Smooth muscle cell (in vitro differentiated cells): ENCODE results near the gene RAI1. TPM values are rescaled to one million over a fixed set of nuclear protein-coding genes. Genes with fewer than 3 reads are reported as not detected.

Experiments
- DNase-seq: peaks from one replicate; lab custom pipeline; 2025; ENCODE audit not compliant: unreplicated experiment; lab: John Stamatoyannopoulos, UW
- H2AFZ ChIP-seq: fragments of 200-600 bp; sonication (generic); 2 replicates; pipeline ENCODE4 v1.6.0; 2016; ENCODE audit warnings: antibody characterized with exemption, low read depth, mild to moderate bottlenecking
- H3F3A ChIP-seq: fragments of 200-600 bp; sonication (generic); 2 replicates; pipeline ENCODE4 v1.6.0; 2017; ENCODE audit warnings: antibody characterized with exemption, low read depth
- H3K27ac ChIP-seq: fragments of 200-600 bp; sonication (generic); 2 replicates; pipeline ENCODE4 v1.5.1; 2016; ENCODE audit warnings: low read depth, mild to moderate bottlenecking
- H3K27me3 ChIP-seq: fragments of 200-600 bp; sonication (generic); 2 replicates; pipeline ENCODE4 v1.6.1; 2016; ENCODE audit warnings: low read depth, mild to moderate bottlenecking
- H3K36me3 ChIP-seq: fragments of 200-600 bp; sonication (generic); 2 replicates; pipeline ENCODE4 v1.5.1; 2016; ENCODE audit warnings: low read depth
- H3K4me1 ChIP-seq: fragments of 200-600 bp; sonication (generic); 2 replicates; pipeline ENCODE4 v1.5.1; 2016; ENCODE audit warnings: low read depth
- H3K4me2 ChIP-seq: fragments of 200-600 bp; sonication (generic); 2 replicates; pipeline ENCODE4 v1.6.0; 2016; ENCODE audit warnings: mild to moderate bottlenecking
- H3K4me3 ChIP-seq: fragments of 200-600 bp; sonication (generic); 2 replicates; pipeline ENCODE4 v1.5.1; 2016; ENCODE audit warnings: mild to moderate bottlenecking
- H3K79me2 ChIP-seq: fragments of 200-600 bp; sonication (generic); 2 replicates; pipeline ENCODE4 v1.6.0; 2016; ENCODE audit warnings: low read depth, mild to moderate bottlenecking
- H3K9ac ChIP-seq: fragments of 200-600 bp; sonication (generic); 2 replicates; pipeline ENCODE4 v1.6.0; 2016; ENCODE audit warnings: low read depth
- H3K9me3 ChIP-seq: fragments of 200-600 bp; sonication (generic); replicated peaks from 2 replicates; pipeline ENCODE4 v1.5.1; 2016; ENCODE audit warnings: low read depth
- H4K20me1 ChIP-seq: fragments of 200-600 bp; sonication (generic); 2 replicates; pipeline ENCODE4 v1.6.0; 2016; ENCODE audit warnings: low read depth
- WGBS: methylation state at CpG from one replicate; pipeline ENCODE4 v1.1.7; 2016; ENCODE audit warnings: low lambda C conversion rate; 5-methylcytosine and 5-hydroxymethylcytosine counted together
- microRNA counts: library from miRNA; unstranded; fragments of <30 nt; microRNA quantifications from one replicate; lab custom pipeline; 2016
- microRNA-seq: library from miRNA; unstranded; fragments of <30 nt; microRNA quantifications from one replicate; pipeline ENCODE4, GENCODE V29; 2016; ENCODE audit warnings: borderline number of aligned reads
- polyA plus RNA-seq: library from polyadenylated mRNA; unstranded; fragments of >200 nt; fragmentation: Nextera tagmentation; extraction: Ambion mirVana; gene quantifications from 2 replicates; pipeline ENCODE4 v1.2.1, GENCODE V29; 2016
- small RNA-seq: library from RNA; depleted of rRNA; stranded (forward); fragments of <200 nt; gene quantifications from one replicate; pipeline ENCODE3, GENCODE V24; 2014
- total RNA-seq: library from RNA; depleted of rRNA; stranded (reverse); fragments of >200 nt; gene quantifications from 2 replicates; pipeline ENCODE4 v1.2.3, GENCODE V29; 2014
- TF ChIP-seq, protein P1 (sequence below): fragments of 200-600 bp; sonication (generic); IDR thresholded peaks from 2 replicates; pipeline ENCODE4 v1.5.1; 2017; ENCODE audit warnings: borderline replicate concordance, mild to moderate bottlenecking, antibody characterized with exemption; ENCODE audit not compliant: insufficient read depth, poor library complexity, severe bottlenecking

RAI1 gene
- total and polyA plus RNA-seq, 2 experiments from 2014 or later, result 11.1 to 17.6 TPM

DNA sequence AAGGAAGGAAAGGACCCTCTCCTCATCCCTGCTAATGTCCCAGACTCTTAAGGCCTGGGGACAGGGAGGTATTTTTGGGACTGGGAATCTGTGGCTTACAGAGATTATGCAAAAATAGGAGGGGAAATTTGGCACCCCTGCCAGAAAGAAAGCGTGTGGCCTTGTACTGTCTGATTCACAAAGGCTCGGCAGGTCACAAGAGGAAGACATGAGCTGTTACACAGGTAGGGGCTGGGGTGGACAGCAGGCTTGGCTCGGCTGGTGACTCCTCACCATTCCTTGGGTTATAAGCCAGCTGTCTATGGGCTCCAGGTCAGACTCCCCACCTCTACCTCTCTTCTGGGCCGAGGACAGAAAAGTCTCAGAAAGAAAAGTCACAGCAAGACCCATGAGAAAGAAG, 176.2 kb downstream of the RAI1 start:
- H3K27ac ChIP-seq, result no peak overlapping the region
- H3K27me3 ChIP-seq, result no peaks in the 10 kb centered on the region
- H3K4me1 ChIP-seq, result peaks cover 10% of the 10 kb centered on the region
- H3K4me2 ChIP-seq, result no peak overlapping the region
- no peak for DNase-seq
- H2AFZ ChIP-seq, result no peak overlapping the region
- WGBS, result 94% methylated on average over 4 of the region's 4 CpGs
- no peaks in the 10 kb centered on the region for H3K36me3 ChIP-seq
- no peaks in the 10 kb centered on the region for H3K9me3 ChIP-seq
- no peaks in the 10 kb centered on the region for H4K20me1 ChIP-seq
- H3K4me3 ChIP-seq, result no peak overlapping the region
- H3F3A ChIP-seq, result no peaks in the 10 kb centered on the region
- TF ChIP-seq, protein P1, sequence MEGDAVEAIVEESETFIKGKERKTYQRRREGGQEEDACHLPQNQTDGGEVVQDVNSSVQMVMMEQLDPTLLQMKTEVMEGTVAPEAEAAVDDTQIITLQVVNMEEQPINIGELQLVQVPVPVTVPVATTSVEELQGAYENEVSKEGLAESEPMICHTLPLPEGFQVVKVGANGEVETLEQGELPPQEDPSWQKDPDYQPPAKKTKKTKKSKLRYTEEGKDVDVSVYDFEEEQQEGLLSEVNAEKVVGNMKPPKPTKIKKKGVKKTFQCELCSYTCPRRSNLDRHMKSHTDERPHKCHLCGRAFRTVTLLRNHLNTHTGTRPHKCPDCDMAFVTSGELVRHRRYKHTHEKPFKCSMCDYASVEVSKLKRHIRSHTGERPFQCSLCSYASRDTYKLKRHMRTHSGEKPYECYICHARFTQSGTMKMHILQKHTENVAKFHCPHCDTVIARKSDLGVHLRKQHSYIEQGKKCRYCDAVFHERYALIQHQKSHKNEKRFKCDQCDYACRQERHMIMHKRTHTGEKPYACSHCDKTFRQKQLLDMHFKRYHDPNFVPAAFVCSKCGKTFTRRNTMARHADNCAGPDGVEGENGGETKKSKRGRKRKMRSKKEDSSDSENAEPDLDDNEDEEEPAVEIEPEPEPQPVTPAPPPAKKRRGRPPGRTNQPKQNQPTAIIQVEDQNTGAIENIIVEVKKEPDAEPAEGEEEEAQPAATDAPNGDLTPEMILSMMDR, result no peak
- no peak overlapping the region for H3K9ac ChIP-seq
- no peaks in the 10 kb centered on the region for H3K79me2 ChIP-seq

DNA sequence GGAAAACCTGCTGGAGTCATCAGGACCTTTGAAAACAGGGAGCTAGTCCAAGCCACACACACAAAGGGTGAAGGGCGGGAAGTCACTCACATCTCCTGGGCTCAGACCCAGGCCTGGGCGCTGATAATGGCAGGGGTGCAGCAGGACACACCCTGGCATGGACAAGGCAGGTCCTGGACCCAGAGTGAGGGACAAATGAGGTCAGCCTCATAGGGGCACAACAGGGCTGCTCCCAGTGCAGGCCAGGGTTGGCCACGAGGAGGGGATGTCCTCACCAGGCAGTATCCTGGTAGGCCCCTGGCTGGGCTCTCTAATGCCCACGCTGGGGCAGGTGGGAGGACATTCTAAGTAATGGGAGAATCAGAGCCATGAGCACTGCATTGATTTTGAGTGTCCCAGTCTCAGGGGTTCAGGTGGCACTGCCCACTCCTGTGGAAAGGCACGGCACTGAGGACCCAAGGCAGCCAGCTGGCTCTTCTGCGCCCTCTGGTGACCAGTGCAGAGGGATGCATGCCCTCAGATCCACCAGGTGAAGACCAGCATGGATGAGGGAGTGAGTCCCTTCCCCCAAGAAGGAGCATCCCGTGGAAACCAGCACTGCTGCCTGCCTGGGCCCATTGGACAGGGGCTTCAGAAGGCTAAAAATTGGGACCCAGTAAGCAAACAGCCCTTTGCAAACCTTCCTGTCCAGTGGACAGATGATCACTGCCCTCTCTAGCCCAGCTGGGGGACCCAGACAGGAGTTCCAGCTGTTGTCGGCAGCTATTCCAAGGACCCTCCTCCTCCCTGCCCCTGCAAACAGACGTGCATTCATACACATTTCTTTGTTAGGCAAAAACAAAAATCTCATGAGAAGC, 178.9 kb downstream of the RAI1 start:
- TF ChIP-seq, protein P1, result peak; percentile 86
- H2AFZ ChIP-seq, result no peak overlapping the region
- H3K79me2 ChIP-seq, result no peaks in the 10 kb centered on the region

DNA sequence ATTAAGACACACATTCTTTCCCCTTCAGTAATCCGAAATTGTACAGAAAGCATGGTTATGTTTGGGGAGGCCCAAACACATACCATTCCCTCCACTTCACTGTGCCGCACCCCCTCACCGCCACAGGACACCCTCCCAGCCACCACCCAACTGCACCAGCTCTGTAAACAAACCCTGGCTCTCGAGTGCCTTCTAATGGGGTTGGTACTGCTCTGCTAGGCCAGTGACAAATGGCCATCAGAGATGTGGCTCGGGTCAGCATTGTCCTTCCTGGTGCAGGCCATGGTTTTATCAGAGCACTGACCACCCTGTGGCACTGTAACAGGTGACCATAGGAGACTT, 179.5 kb downstream of the RAI1 start:
- H3K4me3 ChIP-seq, result no peak overlapping the region
- H2AFZ ChIP-seq, result no peak overlapping the region
- no peak overlapping the region for H3K4me2 ChIP-seq
- H3K27me3 ChIP-seq, result no peaks in the 10 kb centered on the region
- TF ChIP-seq, protein P1, result no peak
- H3K4me1 ChIP-seq, result no peaks in the 10 kb centered on the region
- no peak overlapping the region for H3K27ac ChIP-seq
- DNase-seq, result no peak
- no peaks in the 10 kb centered on the region for H4K20me1 ChIP-seq
- no peaks in the 10 kb centered on the region for H3K36me3 ChIP-seq
- H3K9me3 ChIP-seq, result no peaks in the 10 kb centered on the region
- no peaks in the 10 kb centered on the region for H3F3A ChIP-seq
- WGBS, result 81% methylated on average over 5 of the region's 5 CpGs
- H3K9ac ChIP-seq, result no peak overlapping the region
- H3K79me2 ChIP-seq, result no peaks in the 10 kb centered on the region

More for the DNA sequence above, 178.9 kb downstream of the RAI1 start:
- H4K20me1 ChIP-seq, result no peaks in the 10 kb centered on the region
- no peaks in the 10 kb centered on the region for H3K9me3 ChIP-seq
- H3K27me3 ChIP-seq, result no peaks in the 10 kb centered on the region
- 57% methylated on average over 9 of the region's 9 CpGs for WGBS
- peak; percentile 20 for DNase-seq
- no peaks in the 10 kb centered on the region for H3F3A ChIP-seq
- H3K4me3 ChIP-seq, result no peak overlapping the region
- H3K36me3 ChIP-seq, result no peaks in the 10 kb centered on the region
- H3K9ac ChIP-seq, result no peak overlapping the region
- H3K4me1 ChIP-seq, result peaks cover 1% of the 10 kb centered on the region
- no peak overlapping the region for H3K4me2 ChIP-seq
- H3K27ac ChIP-seq, result no peak overlapping the region

MicroRNA genes within 50 kb of the gene (microRNA counts, 767-probe panel; counts per million panel counts)
- microRNA hsa-miR-33b-5p (lab: Ali Mortazavi, UCI), result 183 counts per million

Small RNAs within 50 kb of the gene (microRNA-seq; reads per million reads assigned to microRNA genes)
- 28.6 reads per million, percentile 36 among the genes with 10 or more reads in this experiment for gene MIR33B
- 4.1 reads per million for gene MIR6777

Small RNAs within 50 kb of the gene (small RNA-seq; reads per million reads assigned to genes)
- gene MIR33B (0.34 reads per million, percentile 9 among the genes with 10 or more reads in this experiment), gene MIR6777 (0.13 reads per million), gene RF02177 (not detected), gene RF02178 (not detected)

Other genes starting within 250 kb of the RAI1 start
- 13.6 and 15.4 TPM in 2 replicates for gene MED9, start 204.5 kb upstream of the RAI1 start, total RNA-seq
- gene MED9, start 204.5 kb upstream of the RAI1 start, polyA plus RNA-seq, result 8.4 and 9.6 TPM in 2 replicates
- gene RASD1, start 185.1 kb upstream of the RAI1 start, total RNA-seq, result 1.4 and 5.0 TPM in 2 replicates
- gene RASD1, start 185.1 kb upstream of the RAI1 start, polyA plus RNA-seq, result 5.7 and 8.1 TPM in 2 replicates
- 39.0 and 43.8 TPM in 2 replicates for gene PEMT, start 89.8 kb upstream of the RAI1 start, total RNA-seq
- 69.4 and 69.9 TPM in 2 replicates for gene PEMT, start 89.8 kb upstream of the RAI1 start, polyA plus RNA-seq
- gene SREBF1, start 155.5 kb downstream of the RAI1 start, total RNA-seq, result 23.5 and 25.9 TPM in 2 replicates
- 45.4 and 53.5 TPM in 2 replicates for gene SREBF1, start 155.5 kb downstream of the RAI1 start, polyA plus RNA-seq